Endothelial cell (in vitro differentiated cells): Measurements from ENCODE around the gene ERMP1. TPM values are rescaled to one million over a fixed set of nuclear protein-coding genes. Genes with fewer than 3 reads are reported as not detected.

Experiments
- DNase-seq: peaks from one replicate; pipeline ENCODE4 v3.0.0; 2021; ENCODE audit warnings: low spot score
- H3K27ac Mint-ChIP-seq: one replicate; pipeline ENCODE4 v1.8.0; 2021; ENCODE audit warnings: mixed read lengths, inconsistent platforms; ENCODE audit not compliant: unreplicated experiment
- H3K27me3 Mint-ChIP-seq: one replicate; pipeline ENCODE4 v1.8.0; 2021; ENCODE audit warnings: mild to moderate bottlenecking, moderate library complexity, mixed read lengths, inconsistent platforms; ENCODE audit not compliant: unreplicated experiment
- H3K36me3 Mint-ChIP-seq: one replicate; pipeline ENCODE4 v1.8.0; 2021; ENCODE audit warnings: mild to moderate bottlenecking, low read depth, mixed read lengths, inconsistent platforms; ENCODE audit not compliant: unreplicated experiment
- H3K4me1 Mint-ChIP-seq: one replicate; pipeline ENCODE4 v1.8.0; 2021; ENCODE audit warnings: mild to moderate bottlenecking, mixed read lengths, inconsistent platforms; ENCODE audit not compliant: unreplicated experiment
- H3K4me3 Mint-ChIP-seq: one replicate; pipeline ENCODE4 v1.8.0; 2021; ENCODE audit warnings: mild to moderate bottlenecking, mixed read lengths, inconsistent platforms; ENCODE audit not compliant: unreplicated experiment
- H3K9me3 Mint-ChIP-seq: one replicate; pipeline ENCODE4 v1.8.0; 2021; ENCODE audit warnings: mixed read lengths, inconsistent platforms; ENCODE audit not compliant: unreplicated experiment
- CTCF ChIP-seq: fragments of 200-600 bp; sonication (generic); IDR thresholded peaks from one replicate; pipeline ENCODE4 v1.5.0; 2021; ENCODE audit warnings: antibody characterized with exemption; ENCODE audit not compliant: unreplicated experiment
- total RNA-seq: library from RNA; stranded (reverse); fragmentation: NEBNext Ultra II Directional; extraction: Animal tissue kit (Norgen Biotek cat#: 25700); gene quantifications from one replicate; pipeline ENCODE4 v1.2.1, GENCODE V29; 2021; ENCODE audit not compliant: unreplicated experiment

Gene ERMP1
- total RNA-seq, 1 donor from 2014 or later, result 13.4 TPM

- H3K4me3 Mint-ChIP-seq, result no peak overlapping the region
- TF ChIP-seq CTCF, result no peak
- no peaks in the 10 kb centered on the region for H3K9me3 Mint-ChIP-seq
- no peak overlapping the region for H3K27ac Mint-ChIP-seq
- peaks cover 6% of the 10 kb centered on the region for H3K36me3 Mint-ChIP-seq
- H3K27me3 Mint-ChIP-seq, result peaks cover 1% of the 10 kb centered on the region
- no peak for DNase-seq
- H3K4me1 Mint-ChIP-seq, result no peaks in the 10 kb centered on the region
Measured at GRCh38 chr9:5815461-5815860, 17.5 kb downstream of the ERMP1 start.

GRCh38 chr9:5813824-5814223 is 19.1 kb downstream of the ERMP1 start:
- Mint-ChIP-seq H3K27ac (no peak overlapping the region), H3K27me3 (peaks cover 1% of the 10 kb centered on the region), H3K36me3 (peaks cover 6% of the 10 kb centered on the region), H3K4me3 (no peak overlapping the region), H3K4me1 (no peaks in the 10 kb centered on the region), H3K9me3 (no peaks in the 10 kb centered on the region)
- DNase-seq, result no peak
- TF ChIP-seq CTCF, result no peak

- no peak for TF ChIP-seq CTCF
- Mint-ChIP-seq H3K27ac (no peak overlapping the region), H3K4me1 (no peaks in the 10 kb centered on the region), H3K4me3 (no peak overlapping the region), H3K27me3 (peaks cover 1% of the 10 kb centered on the region), H3K36me3 (no peaks in the 10 kb centered on the region), H3K9me3 (no peaks in the 10 kb centered on the region)
- DNase-seq, result no peak
Measured at GRCh38 chr9:5811751-5812150, 21.2 kb downstream of the ERMP1 start.

GRCh38 chr9:5805478-5805877 is 27.4 kb downstream of the ERMP1 start:
- Mint-ChIP-seq H3K27me3 (no peaks in the 10 kb centered on the region), H3K9me3 (no peaks in the 10 kb centered on the region), H3K27ac (no peak overlapping the region), H3K4me1 (no peaks in the 10 kb centered on the region), H3K36me3 (no peaks in the 10 kb centered on the region), H3K4me3 (no peak overlapping the region)
- no peak for TF ChIP-seq CTCF
- no peak for DNase-seq

- TF ChIP-seq CTCF, result no peak
- Mint-ChIP-seq H3K27me3 (no peaks in the 10 kb centered on the region), H3K4me3 (no peak overlapping the region), H3K9me3 (no peaks in the 10 kb centered on the region), H3K4me1 (no peaks in the 10 kb centered on the region), H3K27ac (no peak overlapping the region), H3K36me3 (no peaks in the 10 kb centered on the region)
- no peak for DNase-seq
Measured at GRCh38 chr9:5801739-5802113, 31.2 kb downstream of the ERMP1 start.
